Stomach (tissue), 4 donors: ENCODE measurements around the gene TM7SF3.

Source experiments
- CTCF ChIP-seq, 7 experiments: fragments of 450-650 bp in 4 of 7; fragments of 200-600 bp in 3 of 7; sonication (generic) in 3 of 7; IDR thresholded peaks; one replicate each; pipeline ENCODE4 v1.5.1; 2016 to 2019; ENCODE audit warnings: antibody characterized with exemption in 7 of 7, control low read depth in 2 of 7, mild to moderate bottlenecking in 1 of 7
- POLR2A ChIP-seq, 4 donors: fragments of 450-650 bp; IDR thresholded peaks; one replicate each; pipeline ENCODE4 v1.6.1; 2016; ENCODE audit warnings: antibody characterized with exemption in 4 of 4, control low read depth in 2 of 4, mild to moderate bottlenecking in 1 of 4, moderate library complexity in 1 of 4

GRCh38 chr12:26937443-26937862, 76.7 kb downstream of the TM7SF3 start:
- no peak for TF ChIP-seq CTCF (IDR thresholded peaks at IDR 0.05)
- TF ChIP-seq POLR2A (IDR thresholded peaks at IDR 0.05): no peak
